Activated T-helper 2 cell treated with anti-CD3 and anti-CD28 coated beads, Interferon-gamma antibody, Interleukin-2, Interleukin-4, amounts not matched to agents 10 μg/mL and 5 μg/mL and 100 μg/mL, durations not matched to agents 14 hours and 24 hours and 36 hours (primary cell): Measurements from ENCODE around the gene PLA2G12A. TPM values are rescaled to one million over a fixed set of nuclear protein-coding genes. Genes with fewer than 3 reads are reported as not detected.
"Not testable (repeated sequence)": the region's sequence is repeated elsewhere in the genome, so short reads cannot be mapped to it uniquely, and the experiment has no call there.

Experiments used
- DNase-seq: peaks from one replicate; pipeline ENCODE4 v3.0.0; 2021; ENCODE audit warnings: low spot score
- H3K27ac Mint-ChIP-seq: one replicate; pipeline ENCODE4 v1.8.0; 2021; ENCODE audit warnings: mixed read lengths
- H3K27me3 Mint-ChIP-seq: one replicate; pipeline ENCODE4 v1.8.0; 2021; ENCODE audit warnings: low read depth, mixed read lengths
- H3K36me3 Mint-ChIP-seq: one replicate; pipeline ENCODE4 v1.8.0; 2021; ENCODE audit warnings: low read depth, mixed read lengths
- H3K4me1 Mint-ChIP-seq: one replicate; pipeline ENCODE4 v1.8.0; 2021; ENCODE audit warnings: low read depth, mixed read lengths
- H3K4me3 Mint-ChIP-seq: one replicate; pipeline ENCODE4 v1.8.0; 2021; ENCODE audit warnings: low read depth, mild to moderate bottlenecking, moderate library complexity, mixed read lengths
- H3K9me3 Mint-ChIP-seq: one replicate; pipeline ENCODE4 v1.8.0; 2021; ENCODE audit warnings: mixed read lengths
- intact Hi-C: fragments of 100-400 bp; cut with micrococcal nuclease; formaldehyde crosslinking; loops from one replicate; pipeline ENCODE4 v1.15.1; 2023
- total RNA-seq: library from RNA; stranded (reverse); gene quantifications from 2 replicates; pipeline ENCODE4 v1.2.3, GENCODE V29; 2022

PLA2G12A gene
- total RNA-seq, 1 donor from 2014 or later: 7.9 TPM

GRCh38 chr4:109684727-109685126 lies 45.1 kb downstream of the PLA2G12A start:
- intact Hi-C loops: no loop called here
- Mint-ChIP-seq H3K9me3 (peaks cover 4% of the 10 kb centered on the region), H3K27ac (no peak overlapping the region), H3K27me3 (no peaks in the 10 kb centered on the region), H3K4me3 (no peak overlapping the region), H3K36me3 (peaks cover 58% of the 10 kb centered on the region), H3K4me1 (peaks cover 13% of the 10 kb centered on the region)
- DNase-seq: no peak

- no peak for DNase-seq
- Mint-ChIP-seq H3K27me3 (no peaks in the 10 kb centered on the region), H3K4me3 (no peak overlapping the region), H3K9me3 (peaks cover 4% of the 10 kb centered on the region), H3K36me3 (peaks cover 55% of the 10 kb centered on the region), H3K4me1 (peaks cover 13% of the 10 kb centered on the region), H3K27ac (no peak overlapping the region)
- intact Hi-C loops: no loop called here
Observed at GRCh38 chr4:109683621-109684253, 46.1 kb downstream of the PLA2G12A start.

- Mint-ChIP-seq H3K9me3 (peaks cover 4% of the 10 kb centered on the region), H3K36me3 (peaks cover 50% of the 10 kb centered on the region), H3K4me1 (peaks cover 13% of the 10 kb centered on the region), H3K27me3 (no peaks in the 10 kb centered on the region), H3K27ac (no peak overlapping the region), H3K4me3 (no peak overlapping the region)
- intact Hi-C loops: no loop called here
- DNase-seq: no peak
Observed at GRCh38 chr4:109682875-109683274, 47.0 kb downstream of the PLA2G12A start.

- Mint-ChIP-seq H3K36me3 (peaks cover 40% of the 10 kb centered on the region), H3K4me1 (peaks cover 13% of the 10 kb centered on the region)
- H3K27me3 Mint-ChIP-seq, H3K9me3 Mint-ChIP-seq, DNase-seq, intact Hi-C loops, H3K4me3 Mint-ChIP-seq, H3K27ac Mint-ChIP-seq: not testable (repeated sequence)
Observed at GRCh38 chr4:109678925-109679324, 50.9 kb downstream of the PLA2G12A start.

GRCh38 chr4:109678472-109678871 lies 51.4 kb downstream of the PLA2G12A start:
- peaks cover 40% of the 10 kb centered on the region for H3K36me3 Mint-ChIP-seq

GRCh38 chr4:109676886-109677285 lies 53.0 kb downstream of the PLA2G12A start:
- H3K9me3 Mint-ChIP-seq: peaks cover 9% of the 10 kb centered on the region
- no peak for DNase-seq
- no peaks in the 10 kb centered on the region for H3K27me3 Mint-ChIP-seq
- no peak overlapping the region for H3K4me3 Mint-ChIP-seq
- H3K4me1 Mint-ChIP-seq: no peaks in the 10 kb centered on the region
- H3K27ac Mint-ChIP-seq: no peak overlapping the region
- H3K36me3 Mint-ChIP-seq: peaks cover 54% of the 10 kb centered on the region
- intact Hi-C loops: no loop called here

More at GRCh38 chr4:109678472-109678871, 51.4 kb downstream of the PLA2G12A start:
- H3K27ac Mint-ChIP-seq, H3K4me3 Mint-ChIP-seq, H3K27me3 Mint-ChIP-seq, intact Hi-C loops, DNase-seq, H3K9me3 Mint-ChIP-seq: not testable (repeated sequence)
- H3K4me1 Mint-ChIP-seq: peaks cover 11% of the 10 kb centered on the region

GRCh38 chr4:109675843-109676242 lies 54.0 kb downstream of the PLA2G12A start:
- H3K36me3 Mint-ChIP-seq: peaks cover 57% of the 10 kb centered on the region

GRCh38 chr4:109675181-109675580 lies 54.7 kb downstream of the PLA2G12A start:
- no peak overlapping the region for H3K27ac Mint-ChIP-seq

More at GRCh38 chr4:109675843-109676242, 54.0 kb downstream of the PLA2G12A start:
- Mint-ChIP-seq H3K27ac (no peak overlapping the region), H3K9me3 (peaks cover 19% of the 10 kb centered on the region), H3K27me3 (no peaks in the 10 kb centered on the region), H3K4me1 (peaks cover 7% of the 10 kb centered on the region), H3K4me3 (no peak overlapping the region)
- DNase-seq: no peak
- intact Hi-C loops: no loop called here

GRCh38 chr4:109673303-109673702 lies 56.6 kb downstream of the PLA2G12A start:
- peaks cover 11% of the 10 kb centered on the region for H3K4me1 Mint-ChIP-seq
- peaks cover 61% of the 10 kb centered on the region for H3K36me3 Mint-ChIP-seq
- DNase-seq: no peak
- no peaks in the 10 kb centered on the region for H3K27me3 Mint-ChIP-seq
- intact Hi-C loops: no loop called here
- H3K27ac Mint-ChIP-seq: no peak overlapping the region
- no peak overlapping the region for H3K4me3 Mint-ChIP-seq
- peaks cover 25% of the 10 kb centered on the region for H3K9me3 Mint-ChIP-seq

More at GRCh38 chr4:109675181-109675580, 54.7 kb downstream of the PLA2G12A start:
- Mint-ChIP-seq H3K4me1 (peaks cover 7% of the 10 kb centered on the region), H3K9me3 (peaks cover 20% of the 10 kb centered on the region), H3K27me3 (no peaks in the 10 kb centered on the region), H3K36me3 (peaks cover 56% of the 10 kb centered on the region), H3K4me3 (no peak overlapping the region)
- no peak for DNase-seq
- intact Hi-C loops: no loop called here

- no peaks in the 10 kb centered on the region for H3K27me3 Mint-ChIP-seq
- peaks cover 64% of the 10 kb centered on the region for H3K36me3 Mint-ChIP-seq
- peaks cover 13% of the 10 kb centered on the region for H3K4me1 Mint-ChIP-seq
- intact Hi-C loops: no loop called here
- H3K9me3 Mint-ChIP-seq: peaks cover 25% of the 10 kb centered on the region
- no peak for DNase-seq
- H3K4me3 Mint-ChIP-seq: no peak overlapping the region
- no peak overlapping the region for H3K27ac Mint-ChIP-seq
Observed at GRCh38 chr4:109672169-109672930, 57.5 kb downstream of the PLA2G12A start.

GRCh38 chr4:109671350-109671749 lies 58.5 kb downstream of the PLA2G12A start:
- H3K9me3 Mint-ChIP-seq: peaks cover 25% of the 10 kb centered on the region
- H3K27ac Mint-ChIP-seq: peak overlapping the region; percentile 2
- no peak overlapping the region for H3K4me3 Mint-ChIP-seq
- H3K36me3 Mint-ChIP-seq: peaks cover 57% of the 10 kb centered on the region
- no peaks in the 10 kb centered on the region for H3K27me3 Mint-ChIP-seq
- intact Hi-C loops: no loop called here
- no peak for DNase-seq
- peaks cover 20% of the 10 kb centered on the region for H3K4me1 Mint-ChIP-seq

GRCh38 chr4:109665783-109666485 lies 63.9 kb downstream of the PLA2G12A start:
- H3K4me1 Mint-ChIP-seq: peaks cover 13% of the 10 kb centered on the region
- DNase-seq: no peak
- peaks cover 24% of the 10 kb centered on the region for H3K36me3 Mint-ChIP-seq
- intact Hi-C loops: no loop called here
- no peak overlapping the region for H3K27ac Mint-ChIP-seq
- H3K4me3 Mint-ChIP-seq: no peak overlapping the region
- no peaks in the 10 kb centered on the region for H3K27me3 Mint-ChIP-seq
- peaks cover 10% of the 10 kb centered on the region for H3K9me3 Mint-ChIP-seq

GRCh38 chr4:109662771-109663170 lies 67.1 kb downstream of the PLA2G12A start:
- Mint-ChIP-seq H3K27me3 (no peaks in the 10 kb centered on the region), H3K27ac (no peak overlapping the region), H3K9me3 (no peaks in the 10 kb centered on the region), H3K4me3 (no peak overlapping the region), H3K4me1 (peaks cover 6% of the 10 kb centered on the region), H3K36me3 (peaks cover 6% of the 10 kb centered on the region)
- DNase-seq: no peak
- intact Hi-C loops: no loop called here
